Small intestine (tissue), 7 donors: ENCODE data around the gene TIMMDC1. TPM values are rescaled to one million over a fixed set of nuclear protein-coding genes. Genes with fewer than 3 reads are reported as not detected.
"Not testable (repeated sequence)": the region's sequence is repeated elsewhere in the genome, so short reads cannot be mapped to it uniquely, and the experiment has no call there.

ENCODE experiments used
- DNase-seq, 2 donors: peaks; one replicate each; pipeline versions ENCODE4 v3.0.0 to v3.0.0-alpha.2; 2013
- FAIRE-seq: peaks from 2 replicates; lab custom pipeline; 2012; peaks lifted over from hg19 to GRCh38; lab: Jason Lieb, UNC
- H3K27ac ChIP-seq, 3 donors: one replicate each; pipeline ENCODE4 v1.5.1; 2013; ENCODE audit warnings: low read length in 2 of 3, mild to moderate bottlenecking in 2 of 3, control low read depth in 1 of 3, inconsistent platforms in 1 of 3, low read depth in 1 of 3, moderate library complexity in 1 of 3
- H3K27me3 ChIP-seq, 3 donors: one replicate each; pipeline ENCODE4 v1.6.1; 2013; ENCODE audit warnings: low read length in 3 of 3, inconsistent platforms in 1 of 3; ENCODE audit not compliant: control insufficient read depth in 3 of 3, insufficient read depth in 3 of 3
- H3K36me3 ChIP-seq, 3 donors: one replicate each; pipeline ENCODE4 v1.6.1; 2013; ENCODE audit warnings: low read length in 3 of 3, inconsistent platforms in 1 of 3, low read depth in 1 of 3, mild to moderate bottlenecking in 1 of 3, moderate library complexity in 1 of 3; ENCODE audit not compliant: control insufficient read depth in 3 of 3, insufficient read depth in 2 of 3
- H3K4me1 ChIP-seq, 3 donors: one replicate each; pipeline ENCODE4 v1.6.1; 2013; ENCODE audit warnings: low read length in 2 of 3, inconsistent platforms in 1 of 3, low read depth in 1 of 3, mild to moderate bottlenecking in 1 of 3, moderate library complexity in 1 of 3; ENCODE audit not compliant: control insufficient read depth in 3 of 3, insufficient read depth in 2 of 3
- H3K4me3 ChIP-seq, 3 donors: one replicate each; pipeline ENCODE4 v1.5.1; 2013; ENCODE audit warnings: low read length in 3 of 3, control low read depth in 1 of 3, inconsistent platforms in 1 of 3, low read depth in 1 of 3, mild to moderate bottlenecking in 1 of 3, moderate library complexity in 1 of 3
- H3K9me3 ChIP-seq, 2 donors: one replicate each; pipeline ENCODE4 v1.6.1; 2013; ENCODE audit warnings: low read depth in 1 of 2, low read length in 1 of 2; ENCODE audit not compliant: control insufficient read depth in 2 of 2, insufficient read depth in 1 of 2
- WGBS, 3 donors: extraction: QIAGEN DNeasy Blood & Tissue Kit; methylation state at CpG; one replicate each; pipeline ENCODE4 v1.1.7; 2013; 5-methylcytosine and 5-hydroxymethylcytosine counted together
- polyA plus RNA-seq, 4 donors: library from polyadenylated mRNA; stranded (reverse) in 3 of 4; unstranded in 1 of 4; fragments of 200-250 nt in 3 of 4; fragments of 120-200 nt in 1 of 4; gene quantifications; one replicate each; pipeline versions ENCODE4 v1.2.1 to v1.2.3, GENCODE V29; 2013
- donor health status: healthy with polysubstance abuse.
- donor health status: control.
- donor health status: control.
- donor health status: Bipolar disorder and iron deficiency.
- donor health status: healthy.

Gene TIMMDC1
- polyA plus RNA-seq, 4 donors: 42.7 to 76.7 (median 61.8) TPM

- no peaks in the 10 kb centered on the region for H3K27me3 ChIP-seq
- 84 to 87% (median 84%) methylated on average over 9 of the region's 9 CpGs for WGBS, 3 donors
- no peaks in the 10 kb centered on the region for H3K36me3 ChIP-seq
- H3K4me1 ChIP-seq: no peaks in the 10 kb centered on the region
- FAIRE-seq (no peak), DNase-seq (no peak)
- H3K9me3 ChIP-seq: no peaks in the 10 kb centered on the region
- H3K4me3 ChIP-seq: no peak overlapping the region
- no peak overlapping the region for H3K27ac ChIP-seq
These were observed 60.4 kb downstream of the TIMMDC1 start for GRCh38 chr3:119558626-119559317.

- H3K27ac ChIP-seq: no peak within 1 kb of the TSS
- H3K27me3 ChIP-seq: no peaks in the 10 kb centered on the region
- WGBS, 3 donors: 6 to 21% (median 14%) methylated on average over 7 of the region's 7 CpGs
- H3K9me3 ChIP-seq: no peaks in the 10 kb centered on the region
- H3K4me3 ChIP-seq: no peak within 1 kb of the TSS
- H3K4me1 ChIP-seq: no peaks in the 10 kb centered on the region
- FAIRE-seq: no peak
- peak; percentile 48 to 57 for DNase-seq
- H3K36me3 ChIP-seq: no peaks in the 10 kb centered on the region
These were observed 61.2 kb downstream of the TIMMDC1 start, which contains the start of gene CD80 for GRCh38 chr3:119559441-119559963. CD80 (minus strand) TSS chr3:119559614; CDS start chr3:119557728, 1,886 bp downstream.

GRCh38 chr3:119560160-119560559, 61.8 kb downstream of the TIMMDC1 start:
- 75 to 85% (median 82%) methylated on average over 4 to 5 of the region's 5 CpGs for WGBS, 3 donors
- Histone ChIP-seq H3K4me3 (no peak overlapping the region), H3K27ac (no peak overlapping the region), H3K27me3 (no peaks in the 10 kb centered on the region), H3K4me1 (no peaks in the 10 kb centered on the region), H3K36me3 (no peaks in the 10 kb centered on the region), H3K9me3 (no peaks in the 10 kb centered on the region)
- DNase-seq (no peak), FAIRE-seq (no peak)

- no peaks in the 10 kb centered on the region for H3K4me1 ChIP-seq
- no peak overlapping the region for H3K4me3 ChIP-seq
- H3K36me3 ChIP-seq: no peaks in the 10 kb centered on the region
- H3K27me3 ChIP-seq: no peaks in the 10 kb centered on the region
- FAIRE-seq (no peak), DNase-seq (no peak)
- 44 to 66% (median 59%) methylated on average over 6 of the region's 6 CpGs for WGBS, 3 donors
- no peaks in the 10 kb centered on the region for H3K9me3 ChIP-seq
- no peak overlapping the region for H3K27ac ChIP-seq
These were observed 64.1 kb downstream of the TIMMDC1 start for GRCh38 chr3:119562307-119562961.

- 80 to 88% (median 84%) methylated on average over 2 of the region's 2 CpGs for WGBS, 3 donors
- not testable (repeated sequence) for H3K9me3 ChIP-seq, FAIRE-seq
These were observed 65.0 kb downstream of the TIMMDC1 start for GRCh38 chr3:119563334-119563733.

GRCh38 chr3:119569156-119569555, 70.8 kb downstream of the TIMMDC1 start:
- Histone ChIP-seq H3K4me3 (no peak overlapping the region), H3K27me3 (no peaks in the 10 kb centered on the region), H3K36me3 (no peaks in the 10 kb centered on the region), H3K27ac (no peak overlapping the region), H3K4me1 (no peaks in the 10 kb centered on the region), H3K9me3 (no peaks in the 10 kb centered on the region)
- DNase-seq: no peak
- WGBS, 3 donors: 77 to 89% (median 83%) methylated on average over 4 of the region's 4 CpGs
- no peak for FAIRE-seq

More at GRCh38 chr3:119563334-119563733, 65.0 kb downstream of the TIMMDC1 start:
- not testable (repeated sequence) for DNase-seq, H3K4me3 ChIP-seq, H3K27ac ChIP-seq, H3K27me3 ChIP-seq, H3K4me1 ChIP-seq, H3K36me3 ChIP-seq

GRCh38 chr3:119570229-119570628, 71.9 kb downstream of the TIMMDC1 start:
- Histone ChIP-seq H3K27ac (no peak overlapping the region), H3K4me3 (no peak overlapping the region), H3K4me1 (no peaks in the 10 kb centered on the region), H3K9me3 (no peaks in the 10 kb centered on the region), H3K27me3 (no peaks in the 10 kb centered on the region), H3K36me3 (no peaks in the 10 kb centered on the region)
- DNase-seq (no peak), FAIRE-seq (no peak)
- WGBS, 3 donors: 59 to 70% (median 61%) methylated on average over 5 of the region's 5 CpGs

GRCh38 chr3:119571230-119571629, 72.9 kb downstream of the TIMMDC1 start:
- Histone ChIP-seq H3K4me1 (no peaks in the 10 kb centered on the region), H3K27me3 (no peaks in the 10 kb centered on the region), H3K27ac (no peak overlapping the region), H3K9me3 (no peaks in the 10 kb centered on the region), H3K36me3 (no peaks in the 10 kb centered on the region), H3K4me3 (no peak overlapping the region)
- FAIRE-seq: no peak
- no peak for DNase-seq
- WGBS, 3 donors: 91 to 100% (median 96%) methylated on average over 1 of the region's 1 CpG
